ENCODE data around the gene SP2.

SP2 gene

GRCh38 chr17:47875011-47875985 lies 20.7 kb upstream of the SP2 start:
- CTCF ChIA-PET, result interaction anchor here (2.7 kb wide), 1 partner anchor 9 kb away, joined by 9 read pairs; no protein-coding TSS in a partner anchor
- H3K4me1 ChIP-seq (ENCODE audit: control extremely low read depth in 1 of 4, control insufficient read depth in 4 of 4, insufficient read depth in 4 of 4, low read length in 3 of 4), result peaks cover 2 to 40% (median 25%) of the 10 kb centered on the region in 4 experiments
- no peaks in the 10 kb centered on the region for H3K36me3 ChIP-seq (ENCODE audit: control insufficient read depth in 4 of 4, insufficient read depth in 4 of 4, low read length in 3 of 4)
- POLR2A ChIA-PET, result no interaction called here
- no peak for DNase-seq
- H3K9me3 ChIP-seq (ENCODE audit: control extremely low read depth in 1 of 5, control insufficient read depth in 4 of 5, insufficient read depth in 2 of 5, low read depth in 1 of 5, low read length in 4 of 5), result no peaks in the 10 kb centered on the region
- no peak overlapping the region for H3K27ac ChIP-seq (ENCODE audit: insufficient read depth in 1 of 2, low read depth in 1 of 2, low read length in 2 of 2, poor library complexity in 1 of 2, severe bottlenecking in 2 of 2)
- H3K27me3 ChIP-seq (replicated peaks in 2 of 5; ENCODE audit: control insufficient read depth in 4 of 5, insufficient read depth in 5 of 5, low read length in 4 of 5), result peaks cover 0 to 27% (median 8%) of the 10 kb centered on the region in 5 experiments
- H3K4me3 ChIP-seq (ENCODE audit: control insufficient read depth in 1 of 7, extremely low read depth in 1 of 7, insufficient read depth in 4 of 7, low read depth in 2 of 7, low read length in 6 of 7), result no peak overlapping the region
- 69% methylated on average over 8 of the region's 11 CpGs for WGBS (ENCODE audit: insufficient coverage)

DNA sequence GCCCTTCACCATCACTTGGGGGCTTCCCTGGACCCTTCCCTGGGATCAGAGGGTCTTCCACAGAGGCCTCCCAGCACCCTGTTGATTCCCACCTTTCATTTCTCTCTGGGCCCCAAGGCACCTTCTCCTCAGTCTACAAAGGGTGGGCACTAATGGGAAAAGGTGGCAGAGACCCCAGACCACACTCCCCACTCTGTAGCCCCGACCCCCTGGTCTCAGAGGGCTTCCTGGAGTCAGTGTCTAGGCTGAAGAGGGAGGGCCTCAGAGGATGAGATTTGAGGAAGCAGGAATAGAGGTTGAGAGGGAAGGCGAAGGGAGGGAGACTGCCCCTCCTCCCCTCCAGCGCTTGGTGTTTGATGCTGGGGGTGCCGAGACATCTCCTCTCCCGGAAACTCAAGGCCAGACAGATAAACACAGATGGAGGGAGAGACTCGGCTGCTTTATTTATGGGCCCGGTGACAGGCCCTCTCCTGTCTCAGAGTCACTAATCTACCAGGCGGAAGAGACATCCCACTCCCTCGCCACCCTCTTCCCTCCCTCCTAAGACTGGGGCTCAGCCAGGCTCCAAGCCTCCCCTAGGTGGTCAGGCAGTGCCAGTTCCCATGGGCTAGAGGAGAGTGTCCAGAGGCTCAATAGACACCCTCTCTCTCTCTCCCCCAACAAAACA lies 18.5 kb upstream of the SP2 start:
- CTCF ChIA-PET, result interaction anchor here (1.0 kb wide), 1 partner anchor 31 kb away, joined by 3 read pairs; no protein-coding TSS in a partner anchor
- WGBS (ENCODE audit: insufficient coverage), result 61% methylated on average over 5 of the region's 9 CpGs
- Histone ChIP-seq H3K36me3 (ENCODE audit: control insufficient read depth in 4 of 4, insufficient read depth in 4 of 4, low read length in 3 of 4) (no peaks in the 10 kb centered on the region), H3K9me3 (ENCODE audit: control extremely low read depth in 1 of 5, control insufficient read depth in 4 of 5, insufficient read depth in 2 of 5, low read depth in 1 of 5, low read length in 4 of 5) (no peaks in the 10 kb centered on the region), H3K27me3 (replicated peaks in 2 of 5; ENCODE audit: control insufficient read depth in 4 of 5, insufficient read depth in 5 of 5, low read length in 4 of 5) (peaks cover 0 to 10% (median 0%) of the 10 kb centered on the region in 5 experiments), H3K27ac (ENCODE audit: insufficient read depth in 1 of 2, low read depth in 1 of 2, low read length in 2 of 2, poor library complexity in 1 of 2, severe bottlenecking in 2 of 2) (no peak overlapping the region), H3K4me1 (ENCODE audit: control extremely low read depth in 1 of 4, control insufficient read depth in 4 of 4, insufficient read depth in 4 of 4, low read length in 3 of 4) (peaks cover 2 to 40% (median 25%) of the 10 kb centered on the region in 4 experiments), H3K4me3 (ENCODE audit: control insufficient read depth in 1 of 7, extremely low read depth in 1 of 7, insufficient read depth in 4 of 7, low read depth in 2 of 7, low read length in 6 of 7) (no peak overlapping the region)
- DNase-seq, result peak in 1 of 3 donors; percentile 39
- POLR2A ChIA-PET, result no interaction called here

GRCh38 chr17:47878203-47879027 lies 17.6 kb upstream of the SP2 start:
- no peaks in the 10 kb centered on the region for H3K36me3 ChIP-seq (ENCODE audit: control insufficient read depth in 4 of 4, insufficient read depth in 4 of 4, low read length in 3 of 4)
- H3K27me3 ChIP-seq (replicated peaks in 2 of 5; ENCODE audit: control insufficient read depth in 4 of 5, insufficient read depth in 5 of 5, low read length in 4 of 5), result peaks cover 0 to 2% (median 0%) of the 10 kb centered on the region in 5 experiments
- POLR2A ChIA-PET, result no interaction called here
- no peak overlapping the region for H3K27ac ChIP-seq (ENCODE audit: insufficient read depth in 1 of 2, low read depth in 1 of 2, low read length in 2 of 2, poor library complexity in 1 of 2, severe bottlenecking in 2 of 2)
- no peak overlapping the region for H3K4me3 ChIP-seq (ENCODE audit: control insufficient read depth in 1 of 7, extremely low read depth in 1 of 7, insufficient read depth in 4 of 7, low read depth in 2 of 7, low read length in 6 of 7)
- WGBS (ENCODE audit: insufficient coverage), result 86% methylated on average over 8 of the region's 10 CpGs
- DNase-seq, result no peak
- no peaks in the 10 kb centered on the region for H3K9me3 ChIP-seq (ENCODE audit: control extremely low read depth in 1 of 5, control insufficient read depth in 4 of 5, insufficient read depth in 2 of 5, low read depth in 1 of 5, low read length in 4 of 5)
- CTCF ChIA-PET, result interaction anchor here (1.0 to 4.6 kb wide), 2 partner anchors 11 to 32 kb away, joined by 3 to 32 read pairs; no protein-coding TSS in a partner anchor
- H3K4me1 ChIP-seq (ENCODE audit: control extremely low read depth in 1 of 4, control insufficient read depth in 4 of 4, insufficient read depth in 4 of 4, low read length in 3 of 4), result peaks cover 2 to 35% (median 24%) of the 10 kb centered on the region in 4 experiments

GRCh38 chr17:47879028-47879585 lies 16.9 kb upstream of the SP2 start:
- CTCF ChIA-PET, result interaction anchor here (0.9 to 4.6 kb wide), 5 partner anchors 11 to 42 kb away, joined by 3 to 32 read pairs (median 4); partner anchors contain the start of gene SCRN2
- Histone ChIP-seq H3K27me3 (replicated peaks in 2 of 5; ENCODE audit: control insufficient read depth in 4 of 5, insufficient read depth in 5 of 5, low read length in 4 of 5) (no peaks in the 10 kb centered on the region), H3K36me3 (ENCODE audit: control insufficient read depth in 4 of 4, insufficient read depth in 4 of 4, low read length in 3 of 4) (no peaks in the 10 kb centered on the region), H3K9me3 (ENCODE audit: control extremely low read depth in 1 of 5, control insufficient read depth in 4 of 5, insufficient read depth in 2 of 5, low read depth in 1 of 5, low read length in 4 of 5) (no peaks in the 10 kb centered on the region), H3K4me3 (ENCODE audit: control insufficient read depth in 1 of 7, extremely low read depth in 1 of 7, insufficient read depth in 4 of 7, low read depth in 2 of 7, low read length in 6 of 7) (no peak overlapping the region), H3K4me1 (ENCODE audit: control extremely low read depth in 1 of 4, control insufficient read depth in 4 of 4, insufficient read depth in 4 of 4, low read length in 3 of 4) (peaks cover 2 to 34% (median 24%) of the 10 kb centered on the region in 4 experiments), H3K27ac (ENCODE audit: insufficient read depth in 1 of 2, low read depth in 1 of 2, low read length in 2 of 2, poor library complexity in 1 of 2, severe bottlenecking in 2 of 2) (no peak overlapping the region)
- no peak for DNase-seq
- POLR2A ChIA-PET, result no interaction called here
- 20% methylated on average over 2 of the region's 2 CpGs for WGBS (ENCODE audit: insufficient coverage)

- WGBS (ENCODE audit: insufficient coverage), result 100% methylated on average over 2 of the region's 8 CpGs
- no peak for DNase-seq
- Histone ChIP-seq H3K27me3 (replicated peaks in 2 of 5; ENCODE audit: control insufficient read depth in 4 of 5, insufficient read depth in 5 of 5, low read length in 4 of 5) (no peaks in the 10 kb centered on the region), H3K4me3 (ENCODE audit: control insufficient read depth in 1 of 7, extremely low read depth in 1 of 7, insufficient read depth in 4 of 7, low read depth in 2 of 7, low read length in 6 of 7) (no peak overlapping the region), H3K4me1 (ENCODE audit: control extremely low read depth in 1 of 4, control insufficient read depth in 4 of 4, insufficient read depth in 4 of 4, low read length in 3 of 4) (peaks cover 2 to 26% (median 16%) of the 10 kb centered on the region in 4 experiments), H3K36me3 (ENCODE audit: control insufficient read depth in 4 of 4, insufficient read depth in 4 of 4, low read length in 3 of 4) (no peaks in the 10 kb centered on the region), H3K27ac (ENCODE audit: insufficient read depth in 1 of 2, low read depth in 1 of 2, low read length in 2 of 2, poor library complexity in 1 of 2, severe bottlenecking in 2 of 2) (no peak overlapping the region), H3K9me3 (ENCODE audit: control extremely low read depth in 1 of 5, control insufficient read depth in 4 of 5, insufficient read depth in 2 of 5, low read depth in 1 of 5, low read length in 4 of 5) (no peaks in the 10 kb centered on the region)
- CTCF ChIA-PET, result interaction anchor here (0.9 to 4.6 kb wide), 5 partner anchors 10 to 43 kb away, joined by 3 to 32 read pairs (median 4); partner anchors contain the start of gene SCRN2
- POLR2A ChIA-PET, result no interaction called here
Observed at GRCh38 chr17:47879776-47880454, 16.1 kb upstream of the SP2 start.

DNA sequence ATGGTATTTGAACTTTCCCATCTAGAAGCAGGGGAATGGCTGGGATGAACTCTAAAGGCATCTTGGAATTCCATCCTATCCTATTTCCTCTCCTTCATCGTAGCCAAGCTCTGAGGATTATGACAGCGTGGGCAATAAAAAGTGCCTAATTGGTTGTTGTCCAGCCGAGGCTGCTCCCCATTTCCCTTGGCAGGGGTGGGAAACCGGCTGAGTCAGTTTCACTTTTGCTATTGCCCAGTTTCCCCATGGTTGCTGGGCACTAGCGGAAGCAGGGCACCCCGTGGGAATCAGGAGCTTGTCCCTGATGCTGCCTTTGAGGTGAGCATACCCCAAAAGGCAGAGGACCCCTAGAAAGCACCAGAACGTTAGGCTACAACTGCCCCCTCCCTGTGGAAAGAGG lies 13.8 kb upstream of the SP2 start:
- POLR2A ChIA-PET, result interaction anchor here (0.6 to 1.2 kb wide), 2 partner anchors 45 to 665 kb away, joined by 3 read pairs; no protein-coding TSS in a partner anchor
- 18% methylated on average over 5 of the region's 7 CpGs for WGBS (ENCODE audit: insufficient coverage)
- Histone ChIP-seq H3K9me3 (ENCODE audit: control extremely low read depth in 1 of 5, control insufficient read depth in 4 of 5, insufficient read depth in 2 of 5, low read depth in 1 of 5, low read length in 4 of 5) (no peaks in the 10 kb centered on the region), H3K27me3 (replicated peaks in 2 of 5; ENCODE audit: control insufficient read depth in 4 of 5, insufficient read depth in 5 of 5, low read length in 4 of 5) (no peaks in the 10 kb centered on the region), H3K27ac (ENCODE audit: insufficient read depth in 1 of 2, low read depth in 1 of 2, low read length in 2 of 2, poor library complexity in 1 of 2, severe bottlenecking in 2 of 2) (no peak overlapping the region), H3K4me1 (ENCODE audit: control extremely low read depth in 1 of 4, control insufficient read depth in 4 of 4, insufficient read depth in 4 of 4, low read length in 3 of 4) (peaks cover 2 to 21% (median 14%) of the 10 kb centered on the region in 4 experiments), H3K36me3 (ENCODE audit: control insufficient read depth in 4 of 4, insufficient read depth in 4 of 4, low read length in 3 of 4) (no peaks in the 10 kb centered on the region), H3K4me3 (ENCODE audit: control insufficient read depth in 1 of 7, extremely low read depth in 1 of 7, insufficient read depth in 4 of 7, low read depth in 2 of 7, low read length in 6 of 7) (peak overlapping the region in 4 of 7 experiments; percentile 17 to 59 (median 38))
- peak; percentile 20 to 60 (median 53) for DNase-seq
- CTCF ChIA-PET, result interaction anchor here (1.0 to 15.9 kb wide), 4 partner anchors 7 to 37 kb away, joined by 3 to 575 read pairs (median 21); partner anchors contain the start of genes SCRN2 and SP6
